Measurements from ENCODE around the gene COL11A1.

DNA sequence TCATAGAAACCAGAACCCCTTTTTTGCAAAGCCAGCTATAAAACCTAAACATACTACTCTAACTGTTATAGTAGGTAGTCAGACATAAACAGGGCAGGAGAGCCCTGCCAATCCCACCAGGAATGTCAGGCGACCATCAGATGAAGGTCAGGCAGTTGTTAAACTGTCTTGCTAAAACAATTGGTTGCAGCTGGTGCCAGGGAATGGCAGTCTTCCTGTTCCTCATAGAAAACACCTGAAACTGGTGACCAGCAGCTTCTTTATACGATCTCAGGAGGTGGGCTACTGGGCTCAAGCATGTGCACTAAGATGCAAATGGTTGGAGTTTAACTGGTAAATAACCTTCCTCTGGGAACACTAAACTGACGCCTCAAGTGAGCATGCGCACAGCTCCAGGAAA is 224.1 kb downstream of the COL11A1 start:
- TF ChIP-seq, protein P1, sequence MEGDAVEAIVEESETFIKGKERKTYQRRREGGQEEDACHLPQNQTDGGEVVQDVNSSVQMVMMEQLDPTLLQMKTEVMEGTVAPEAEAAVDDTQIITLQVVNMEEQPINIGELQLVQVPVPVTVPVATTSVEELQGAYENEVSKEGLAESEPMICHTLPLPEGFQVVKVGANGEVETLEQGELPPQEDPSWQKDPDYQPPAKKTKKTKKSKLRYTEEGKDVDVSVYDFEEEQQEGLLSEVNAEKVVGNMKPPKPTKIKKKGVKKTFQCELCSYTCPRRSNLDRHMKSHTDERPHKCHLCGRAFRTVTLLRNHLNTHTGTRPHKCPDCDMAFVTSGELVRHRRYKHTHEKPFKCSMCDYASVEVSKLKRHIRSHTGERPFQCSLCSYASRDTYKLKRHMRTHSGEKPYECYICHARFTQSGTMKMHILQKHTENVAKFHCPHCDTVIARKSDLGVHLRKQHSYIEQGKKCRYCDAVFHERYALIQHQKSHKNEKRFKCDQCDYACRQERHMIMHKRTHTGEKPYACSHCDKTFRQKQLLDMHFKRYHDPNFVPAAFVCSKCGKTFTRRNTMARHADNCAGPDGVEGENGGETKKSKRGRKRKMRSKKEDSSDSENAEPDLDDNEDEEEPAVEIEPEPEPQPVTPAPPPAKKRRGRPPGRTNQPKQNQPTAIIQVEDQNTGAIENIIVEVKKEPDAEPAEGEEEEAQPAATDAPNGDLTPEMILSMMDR (conservative IDR thresholded peaks at IDR 0.05; ENCODE audit: low read length): no peak
- TF ChIP-seq EZH2phosphoT487 (IDR thresholded peaks at IDR 0.05; ENCODE audit: borderline replicate concordance, low read depth, low read length): no peak
